Endothelial cell (in vitro differentiated cells): Measurements from ENCODE around the gene GPX7. TPM values are rescaled to one million over a fixed set of nuclear protein-coding genes. Genes with fewer than 3 reads are reported as not detected.

Experiments
- DNase-seq: peaks from one replicate; pipeline ENCODE4 v3.0.0; 2021; ENCODE audit warnings: low spot score
- H3K27ac Mint-ChIP-seq: one replicate; pipeline ENCODE4 v1.8.0; 2021; ENCODE audit warnings: mixed read lengths, inconsistent platforms; ENCODE audit not compliant: unreplicated experiment
- H3K27me3 Mint-ChIP-seq: one replicate; pipeline ENCODE4 v1.8.0; 2021; ENCODE audit warnings: mild to moderate bottlenecking, moderate library complexity, mixed read lengths, inconsistent platforms; ENCODE audit not compliant: unreplicated experiment
- H3K36me3 Mint-ChIP-seq: one replicate; pipeline ENCODE4 v1.8.0; 2021; ENCODE audit warnings: mild to moderate bottlenecking, low read depth, mixed read lengths, inconsistent platforms; ENCODE audit not compliant: unreplicated experiment
- H3K4me1 Mint-ChIP-seq: one replicate; pipeline ENCODE4 v1.8.0; 2021; ENCODE audit warnings: mild to moderate bottlenecking, mixed read lengths, inconsistent platforms; ENCODE audit not compliant: unreplicated experiment
- H3K4me3 Mint-ChIP-seq: one replicate; pipeline ENCODE4 v1.8.0; 2021; ENCODE audit warnings: mild to moderate bottlenecking, mixed read lengths, inconsistent platforms; ENCODE audit not compliant: unreplicated experiment
- H3K9me3 Mint-ChIP-seq: one replicate; pipeline ENCODE4 v1.8.0; 2021; ENCODE audit warnings: mixed read lengths, inconsistent platforms; ENCODE audit not compliant: unreplicated experiment
- long read RNA-seq: library from polyadenylated mRNA; unstranded; transcript quantifications from one replicate; pipeline ENCODE4 v2.0.0, GENCODE V29; 2020; ENCODE audit not compliant: unreplicated experiment
- total RNA-seq: library from RNA; stranded (reverse); fragmentation: NEBNext Ultra II Directional; extraction: Animal tissue kit (Norgen Biotek cat#: 25700); gene quantifications from one replicate; pipeline ENCODE4 v1.2.1, GENCODE V29; 2021; ENCODE audit not compliant: unreplicated experiment
- TF ChIP-seq, protein P1 (sequence below): fragments of 200-600 bp; sonication (generic); IDR thresholded peaks from one replicate; pipeline ENCODE4 v1.5.0; 2021; ENCODE audit warnings: antibody characterized with exemption; ENCODE audit not compliant: unreplicated experiment

Gene GPX7
- 59.4 TPM for total RNA-seq
- long read RNA-seq, transcript GPX7-201 (3 exons, 1,228 nt), result major isoform, 55 of 57 reads
- long read RNA-seq, partial matches to known transcripts, result 0 of 57 reads
- long read RNA-seq, other reads (novel, unspliced or antisense), result 2 of 57 reads

GRCh38 chr1:52601991-52602855 lies at the start of gene GPX7:
GPX7 (plus strand) TSS chr1:52602371; CDS start chr1:52602410, 39 bp downstream.
- peak within 1 kb of the TSS; percentile 89 for H3K4me3 Mint-ChIP-seq
- no peaks in the 10 kb centered on the region for H3K9me3 Mint-ChIP-seq
- H3K27me3 Mint-ChIP-seq, result peaks cover 6% of the 10 kb centered on the region
- peak; percentile 34 for DNase-seq
- H3K4me1 Mint-ChIP-seq, result peaks cover 41% of the 10 kb centered on the region
- peaks cover 16% of the 10 kb centered on the region for H3K36me3 Mint-ChIP-seq
- TF ChIP-seq, protein P1, sequence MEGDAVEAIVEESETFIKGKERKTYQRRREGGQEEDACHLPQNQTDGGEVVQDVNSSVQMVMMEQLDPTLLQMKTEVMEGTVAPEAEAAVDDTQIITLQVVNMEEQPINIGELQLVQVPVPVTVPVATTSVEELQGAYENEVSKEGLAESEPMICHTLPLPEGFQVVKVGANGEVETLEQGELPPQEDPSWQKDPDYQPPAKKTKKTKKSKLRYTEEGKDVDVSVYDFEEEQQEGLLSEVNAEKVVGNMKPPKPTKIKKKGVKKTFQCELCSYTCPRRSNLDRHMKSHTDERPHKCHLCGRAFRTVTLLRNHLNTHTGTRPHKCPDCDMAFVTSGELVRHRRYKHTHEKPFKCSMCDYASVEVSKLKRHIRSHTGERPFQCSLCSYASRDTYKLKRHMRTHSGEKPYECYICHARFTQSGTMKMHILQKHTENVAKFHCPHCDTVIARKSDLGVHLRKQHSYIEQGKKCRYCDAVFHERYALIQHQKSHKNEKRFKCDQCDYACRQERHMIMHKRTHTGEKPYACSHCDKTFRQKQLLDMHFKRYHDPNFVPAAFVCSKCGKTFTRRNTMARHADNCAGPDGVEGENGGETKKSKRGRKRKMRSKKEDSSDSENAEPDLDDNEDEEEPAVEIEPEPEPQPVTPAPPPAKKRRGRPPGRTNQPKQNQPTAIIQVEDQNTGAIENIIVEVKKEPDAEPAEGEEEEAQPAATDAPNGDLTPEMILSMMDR, result no peak
- peak within 1 kb of the TSS; percentile 40 for H3K27ac Mint-ChIP-seq

DNA sequence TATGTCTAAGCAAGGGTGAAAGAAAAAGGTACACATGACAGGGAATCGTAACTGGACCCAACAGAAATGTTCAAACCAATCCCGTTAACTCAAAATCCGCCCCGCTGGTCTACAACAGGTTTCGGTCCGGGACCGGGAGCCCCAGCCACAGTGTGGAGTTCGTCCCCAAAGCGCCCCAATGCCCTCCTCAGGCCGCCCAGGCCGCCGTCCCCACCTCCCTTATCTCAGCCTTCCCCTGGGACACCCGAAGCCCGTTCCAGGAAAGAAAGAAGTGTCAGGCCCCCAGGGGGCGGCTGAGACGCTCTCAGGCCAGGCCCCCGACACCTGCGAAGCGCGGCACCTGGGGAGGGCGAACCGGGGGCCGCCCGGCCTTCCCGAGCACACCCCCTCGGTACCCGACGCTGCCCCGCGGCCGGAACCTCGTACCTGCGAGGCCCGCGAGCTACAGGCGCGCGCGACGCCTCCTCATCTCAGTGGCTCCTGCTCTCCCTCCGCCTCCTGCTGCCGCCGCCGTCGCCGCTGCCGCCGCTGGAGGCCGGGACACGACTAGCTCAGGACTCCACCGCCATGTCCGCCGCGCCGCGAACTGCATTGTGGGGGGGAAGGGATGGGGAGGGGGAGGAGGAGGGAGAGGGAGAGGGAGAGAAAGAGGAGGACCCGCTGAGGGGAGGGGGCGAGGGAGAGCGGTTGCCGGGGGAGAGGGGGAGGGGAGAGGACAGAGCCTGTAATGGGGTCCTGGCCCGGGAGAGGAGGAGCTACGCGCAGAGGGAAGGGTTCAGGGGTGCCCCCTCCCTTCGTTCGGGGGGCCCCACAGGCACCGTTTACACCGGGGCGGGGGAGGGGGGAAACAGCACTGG lies 49.4 kb upstream of the GPX7 start, which contains the start of gene TUT4:
TUT4 (minus strand) TSS at position 588 of the 857 bp plus-strand sequence. CDS start 26,812 bp downstream, outside the sequence.
- Mint-ChIP-seq H3K27ac (peak within 1 kb of the TSS; percentile 93), H3K27me3 (peaks cover 2% of the 10 kb centered on the region), H3K4me3 (peak within 1 kb of the TSS; percentile 93), H3K36me3 (no peaks in the 10 kb centered on the region), H3K4me1 (peaks cover 25% of the 10 kb centered on the region), H3K9me3 (no peaks in the 10 kb centered on the region)
- DNase-seq, result peak; percentile 84
- TF ChIP-seq, protein P1, result peak; percentile 13

DNA sequence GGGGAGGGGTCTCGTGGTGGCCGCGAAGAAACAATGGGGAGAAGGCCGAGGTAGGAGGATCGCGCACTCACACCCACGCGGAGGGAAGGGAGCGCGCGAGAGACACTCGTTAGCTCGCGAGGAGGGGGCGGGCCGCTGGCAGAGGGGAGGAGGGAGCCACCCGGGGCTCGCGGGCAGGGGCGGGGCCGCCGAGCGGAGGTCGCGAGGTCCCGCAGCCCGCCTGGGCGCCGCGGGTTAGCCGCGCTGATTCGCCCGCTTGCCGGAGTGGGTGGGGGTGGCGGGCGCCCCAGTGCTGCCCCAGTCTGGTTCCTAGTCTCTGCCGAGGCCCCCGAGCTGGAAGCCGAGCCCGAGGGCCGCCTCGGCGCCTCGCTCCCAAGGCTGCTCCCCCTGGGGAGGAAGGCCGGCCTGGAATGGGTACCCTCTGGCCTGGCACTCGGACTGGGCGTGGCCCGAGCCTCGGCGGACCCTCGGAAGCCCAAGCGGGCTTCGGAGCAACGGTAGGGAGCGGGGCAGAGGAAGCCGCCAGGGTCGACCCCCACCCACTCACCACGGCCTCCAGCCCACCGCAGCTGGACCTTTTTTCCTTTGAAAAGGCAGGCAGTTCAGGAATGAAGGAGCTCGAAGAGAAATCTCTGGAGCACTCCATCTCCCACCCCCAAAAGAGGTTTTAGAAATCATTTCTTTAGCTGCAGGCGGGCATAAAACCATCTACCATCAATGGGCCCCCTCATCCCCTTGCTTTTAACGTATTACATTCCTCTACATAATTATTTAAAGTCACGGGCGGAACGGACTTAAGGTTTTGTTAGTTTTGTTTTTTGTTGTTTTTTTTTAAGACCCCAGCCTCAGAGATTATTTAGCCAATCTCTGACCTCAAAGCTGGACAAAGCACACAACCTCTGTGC lies 48.6 kb upstream of the GPX7 start:
- H3K27me3 Mint-ChIP-seq, result peaks cover 2% of the 10 kb centered on the region
- H3K4me3 Mint-ChIP-seq, result peak overlapping the region; percentile 93

DNA sequence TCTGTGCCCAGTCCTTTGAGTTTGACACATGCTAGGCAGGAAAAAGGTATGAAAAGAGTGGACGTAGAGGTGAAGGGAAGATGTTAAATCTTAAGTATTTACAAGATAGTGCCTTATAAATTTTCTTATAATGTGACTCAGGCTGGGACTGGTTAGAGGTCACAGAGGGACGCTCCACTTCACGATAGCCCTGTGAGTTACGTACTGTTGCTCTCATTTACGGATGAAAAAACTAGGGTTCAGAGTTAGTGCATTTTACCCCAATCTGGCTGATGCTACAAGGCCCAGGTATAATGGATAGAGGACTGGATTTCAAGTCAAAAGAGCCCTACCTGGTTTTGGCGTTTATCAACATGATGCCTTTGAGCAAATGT lies 47.9 kb upstream of the GPX7 start:
- peak overlapping the region; percentile 93 for H3K27ac Mint-ChIP-seq
- no peaks in the 10 kb centered on the region for H3K9me3 Mint-ChIP-seq
- H3K36me3 Mint-ChIP-seq, result no peaks in the 10 kb centered on the region
- TF ChIP-seq, protein P1, result no peak
- peak overlapping the region; percentile 93 for H3K4me3 Mint-ChIP-seq
- H3K27me3 Mint-ChIP-seq, result peaks cover 4% of the 10 kb centered on the region
- peaks cover 23% of the 10 kb centered on the region for H3K4me1 Mint-ChIP-seq
- no peak for DNase-seq

More for the DNA sequence above, 48.6 kb upstream of the GPX7 start:
- Mint-ChIP-seq H3K36me3 (no peaks in the 10 kb centered on the region), H3K9me3 (no peaks in the 10 kb centered on the region), H3K27ac (peak overlapping the region; percentile 93), H3K4me1 (peaks cover 25% of the 10 kb centered on the region)
- TF ChIP-seq, protein P1, result no peak
- peak; percentile 91 for DNase-seq
